ENCODE results near the gene PARP14.
A peak's percentile ranks its signal among the peaks of the same experiment; 100 is the strongest.

PARP14 gene

GRCh38 chr3:122758877-122759560 lies 78.4 kb downstream of the PARP14 start:
- DNase-seq = no peak
- intact Hi-C loops (cut with DNase I) = no loop called here

- no peak for DNase-seq
- intact Hi-C loops (cut with DNase I) = no loop called here
Measured at GRCh38 chr3:122760453-122761271, 80.0 kb downstream of the PARP14 start.

- no peak for DNase-seq
- intact Hi-C loops (cut with DNase I) = no loop called here
Measured at GRCh38 chr3:122766430-122766829, 85.8 kb downstream of the PARP14 start.

GRCh38 chr3:122767540-122768372 lies 87.1 kb downstream of the PARP14 start:
- DNase-seq = no peak

GRCh38 chr3:122770521-122771202 lies 90.0 kb downstream of the PARP14 start:
- intact Hi-C loops (cut with DNase I) = no loop called here
- DNase-seq = no peak

More at GRCh38 chr3:122767540-122768372, 87.1 kb downstream of the PARP14 start:
- intact Hi-C loops (cut with DNase I) = no loop called here

- no peak for DNase-seq
- intact Hi-C loops (cut with DNase I) = no loop called here
Measured at GRCh38 chr3:122772827-122773226, 92.2 kb downstream of the PARP14 start.

GRCh38 chr3:122773944-122774509 lies 93.4 kb downstream of the PARP14 start:
- intact Hi-C loops (cut with DNase I) = no loop called here
- no peak for DNase-seq

GRCh38 chr3:122774564-122774963 lies 93.9 kb downstream of the PARP14 start:
- peak in 2 of 42 donors; percentile 23 to 28 for DNase-seq
- intact Hi-C loops (cut with DNase I) = no loop called here

GRCh38 chr3:122776675-122777468 lies 96.2 kb downstream of the PARP14 start:
- no peak for DNase-seq
- intact Hi-C loops (cut with DNase I) = no loop called here

- DNase-seq = no peak
- intact Hi-C loops (cut with DNase I) = no loop called here
Measured at GRCh38 chr3:122777563-122777962, 96.9 kb downstream of the PARP14 start.
